ENCODE results near the gene RSBN1.
"Not testable (repeated sequence)": the region's sequence is repeated elsewhere in the genome, so short reads cannot be mapped to it uniquely, and the experiment has no call there.

RSBN1 gene

GRCh38 chr1:113780374-113781146, 31.7 kb downstream of the RSBN1 start:
- DNase-seq, result no peak

GRCh38 chr1:113779542-113779941, 32.7 kb downstream of the RSBN1 start:
- no peak for DNase-seq

- no peak for DNase-seq
These were observed 34.7 kb downstream of the RSBN1 start for GRCh38 chr1:113777561-113777960.

- DNase-seq, result no peak
These were observed 42.2 kb downstream of the RSBN1 start for GRCh38 chr1:113770031-113770430.

- DNase-seq, result no peak
These were observed 42.7 kb downstream of the RSBN1 start for GRCh38 chr1:113769601-113769970.

- DNase-seq, result no peak
These were observed 43.2 kb downstream of the RSBN1 start for GRCh38 chr1:113768916-113769600.

GRCh38 chr1:113765306-113766230, 46.7 kb downstream of the RSBN1 start:
- DNase-seq, result no peak

GRCh38 chr1:113763661-113764060, 48.6 kb downstream of the RSBN1 start:
- DNase-seq, result no peak

GRCh38 chr1:113761937-113762336, 50.3 kb downstream of the RSBN1 start:
- no peak for DNase-seq

- DNase-seq, result no peak
These were observed 51.9 kb downstream of the RSBN1 start for GRCh38 chr1:113760102-113761080.

GRCh38 chr1:113759333-113760101, 52.8 kb downstream of the RSBN1 start, which contains the start of gene PHTF1:
PHTF1 (minus strand) TSS chr1:113759486; CDS start chr1:113758703, 783 bp downstream.
- DNase-seq, result peak; percentile 71

- DNase-seq, result peak; percentile 69
These were observed 53.5 kb downstream of the RSBN1 start for GRCh38 chr1:113758631-113759332.

- no peak for DNase-seq
These were observed 55.8 kb downstream of the RSBN1 start for GRCh38 chr1:113756461-113756860.

- DNase-seq, result not testable (repeated sequence)
These were observed 58.9 kb downstream of the RSBN1 start for GRCh38 chr1:113753333-113753732.

GRCh38 chr1:113751516-113751915, 60.8 kb downstream of the RSBN1 start:
- no peak for DNase-seq

- no peak for DNase-seq
These were observed 61.2 kb downstream of the RSBN1 start for GRCh38 chr1:113751114-113751513.

- DNase-seq, result no peak
These were observed 62.9 kb downstream of the RSBN1 start for GRCh38 chr1:113749402-113749801.

GRCh38 chr1:113747376-113747775, 64.9 kb downstream of the RSBN1 start:
- no peak for DNase-seq

- DNase-seq, result peak; percentile 15
These were observed 66.9 kb downstream of the RSBN1 start for GRCh38 chr1:113745425-113745824.

- no peak for DNase-seq
These were observed 68.2 kb downstream of the RSBN1 start for GRCh38 chr1:113744114-113744513.

- no peak for DNase-seq
These were observed 69.8 kb downstream of the RSBN1 start for GRCh38 chr1:113742515-113742914.

Data from NCI-H748 treated with DMSO at 0.1 percent for 48 hours (cell line).